ACC112 (cell line): ENCODE data around the gene C1QTNF8.

ENCODE experiments used
- H2AFZ ChIP-seq: fragments of 200-600 bp; sonication (generic); one replicate; pipeline ENCODE4 v1.6.0; 2017; ENCODE audit warnings: antibody characterized with exemption, low read length; ENCODE audit not compliant: unreplicated experiment
- H3K27ac ChIP-seq: fragments of 200-600 bp; sonication (generic); 2 replicates; pipeline ENCODE4 v1.5.1; 2014; ENCODE audit warnings: low read depth, mild to moderate bottlenecking, antibody characterized with exemption, low read length, moderate library complexity
- H3K27me3 ChIP-seq: fragments of 200-600 bp; sonication (generic); 2 replicates; pipeline ENCODE4 v1.6.1; 2014; ENCODE audit warnings: mild to moderate bottlenecking, antibody characterized with exemption, low read length, moderate library complexity, mixed read lengths; ENCODE audit not compliant: insufficient read depth
- H3K36me3 ChIP-seq: fragments of 200-600 bp; sonication (generic); 2 replicates; pipeline ENCODE4 v1.6.1; 2016; ENCODE audit warnings: mild to moderate bottlenecking, antibody characterized with exemption, low read length, moderate library complexity, mixed read lengths; ENCODE audit not compliant: insufficient read depth
- H3K4me1 ChIP-seq: fragments of 200-600 bp; sonication (generic); one replicate; pipeline ENCODE4 v1.6.1; 2016; ENCODE audit warnings: low read length, mixed read lengths; ENCODE audit not compliant: insufficient read depth, unreplicated experiment, control insufficient read depth
- H3K4me3 ChIP-seq: fragments of 200-600 bp; sonication (generic); 2 replicates; pipeline ENCODE4 v1.5.1; 2014; ENCODE audit warnings: mild to moderate bottlenecking, low read depth, low read length
- H3K79me2 ChIP-seq: fragments of 200-600 bp; sonication (generic); one replicate; pipeline ENCODE4 v1.6.0; 2016; ENCODE audit warnings: low read length; ENCODE audit not compliant: control insufficient read depth, unreplicated experiment, insufficient read depth

The C1QTNF8 gene

DNA sequence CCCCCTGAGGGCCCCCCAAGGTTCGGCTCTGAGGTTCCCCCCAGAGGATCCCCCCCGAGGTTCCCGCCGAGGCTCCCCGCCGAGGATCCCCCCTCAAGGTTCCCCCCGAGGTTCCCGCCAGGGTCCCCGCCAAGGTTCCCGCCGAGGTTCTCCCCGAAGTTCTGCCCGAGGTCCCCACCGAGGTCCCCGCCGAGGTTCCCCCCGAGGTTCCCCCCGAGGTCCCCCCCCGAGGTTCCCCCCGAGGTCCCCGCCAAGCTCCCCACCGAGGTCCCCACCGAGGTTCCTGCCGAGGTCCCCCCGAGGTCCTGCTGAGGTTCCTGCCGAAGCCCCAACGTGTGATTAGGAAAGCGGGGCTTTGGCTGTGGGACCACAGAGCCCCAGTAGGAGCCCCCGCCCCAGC, 55.7 kb downstream of the C1QTNF8 start:
- no peak overlapping the region for H2AFZ ChIP-seq

DNA sequence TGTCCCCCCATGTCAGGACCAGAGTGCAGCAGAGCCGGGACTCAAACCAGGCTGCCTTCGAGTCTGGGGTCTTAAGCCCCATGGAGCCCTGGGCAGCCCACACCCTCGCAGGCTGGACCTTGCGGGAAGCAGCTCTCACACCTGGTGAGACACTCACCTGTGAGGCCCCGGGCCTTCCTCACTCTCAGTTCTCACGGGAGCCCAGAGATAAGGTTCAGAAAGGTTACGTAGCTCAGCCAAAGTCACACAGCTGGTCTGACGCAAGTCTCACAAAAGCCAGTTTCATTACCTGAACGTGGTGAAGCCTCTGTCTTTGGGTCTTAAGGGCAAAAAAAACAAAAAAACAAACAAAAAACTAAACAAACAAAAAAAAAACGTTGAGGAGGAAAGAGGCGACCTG, 56.3 kb downstream of the C1QTNF8 start:
- Histone ChIP-seq H2AFZ (no peak overlapping the region), H3K36me3 (no peaks in the 10 kb centered on the region), H3K79me2 (no peaks in the 10 kb centered on the region), H3K4me1 (peaks cover 7% of the 10 kb centered on the region), H3K4me3 (no peak overlapping the region), H3K27ac (no peak overlapping the region), H3K27me3 (peaks cover 12% of the 10 kb centered on the region)

More for the DNA sequence above, 55.7 kb downstream of the C1QTNF8 start:
- no peaks in the 10 kb centered on the region for H3K36me3 ChIP-seq
- no peaks in the 10 kb centered on the region for H3K79me2 ChIP-seq
- no peak overlapping the region for H3K27ac ChIP-seq
- H3K4me1 ChIP-seq = peaks cover 7% of the 10 kb centered on the region
- peaks cover 18% of the 10 kb centered on the region for H3K27me3 ChIP-seq
- H3K4me3 ChIP-seq = no peak overlapping the region

DNA sequence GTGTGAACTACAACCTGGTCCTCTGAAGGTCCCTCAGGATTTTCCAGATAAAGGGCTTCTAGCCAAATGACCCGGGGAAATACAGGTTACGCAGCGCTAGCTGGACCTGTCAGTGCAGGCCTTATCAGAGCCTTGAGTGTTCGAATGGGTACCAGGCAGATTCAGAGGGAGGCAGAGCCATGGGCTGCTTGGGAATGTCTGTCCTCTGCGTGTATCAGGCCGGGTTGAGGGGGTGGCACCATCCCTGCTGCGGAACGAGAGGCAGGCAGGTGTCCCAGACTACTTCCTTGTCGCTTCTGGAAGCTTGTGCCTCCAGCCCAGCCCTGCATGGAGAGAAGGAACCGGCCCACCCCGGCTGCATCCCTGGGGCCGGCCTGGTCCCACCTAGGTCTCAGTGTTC, 57.1 kb downstream of the C1QTNF8 start:
- Histone ChIP-seq H3K4me3 (no peak overlapping the region), H3K4me1 (peaks cover 7% of the 10 kb centered on the region), H3K27ac (no peak overlapping the region), H3K79me2 (no peaks in the 10 kb centered on the region), H3K36me3 (no peaks in the 10 kb centered on the region), H2AFZ (no peak overlapping the region), H3K27me3 (peaks cover 4% of the 10 kb centered on the region)
